NCI-H510A treated with DMSO at 0.1 percent for 48 hours (cell line): ENCODE results near the gene ZNF436.
"Not testable (repeated sequence)": the region's sequence is repeated elsewhere in the genome, so short reads cannot be mapped to it uniquely, and the experiment has no call there.

Experiments used
- DNase-seq: peaks from one replicate; lab custom pipeline; 2025; lab: John Stamatoyannopoulos, UW

Gene ZNF436

DNA sequence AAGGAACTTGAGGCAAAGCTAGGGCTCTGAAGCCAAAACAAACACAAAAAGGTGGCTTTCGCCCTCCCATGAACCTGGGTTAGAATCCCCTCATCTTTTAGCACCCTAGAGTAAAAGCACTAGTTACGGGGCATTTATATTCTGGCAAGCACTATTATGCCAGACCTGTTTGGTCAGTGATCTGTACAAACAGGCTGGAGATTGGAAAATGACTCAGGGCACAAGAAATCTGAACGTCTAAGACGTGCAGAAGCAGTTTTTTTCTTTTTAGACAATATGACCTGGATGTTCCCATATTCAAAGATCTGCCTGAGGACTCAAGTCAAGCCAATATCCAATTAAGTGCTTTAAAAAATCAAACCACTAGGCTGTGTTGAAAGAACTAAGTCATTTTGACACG is 3.0 kb downstream of the ZNF436 start:
- DNase-seq = no peak

DNA sequence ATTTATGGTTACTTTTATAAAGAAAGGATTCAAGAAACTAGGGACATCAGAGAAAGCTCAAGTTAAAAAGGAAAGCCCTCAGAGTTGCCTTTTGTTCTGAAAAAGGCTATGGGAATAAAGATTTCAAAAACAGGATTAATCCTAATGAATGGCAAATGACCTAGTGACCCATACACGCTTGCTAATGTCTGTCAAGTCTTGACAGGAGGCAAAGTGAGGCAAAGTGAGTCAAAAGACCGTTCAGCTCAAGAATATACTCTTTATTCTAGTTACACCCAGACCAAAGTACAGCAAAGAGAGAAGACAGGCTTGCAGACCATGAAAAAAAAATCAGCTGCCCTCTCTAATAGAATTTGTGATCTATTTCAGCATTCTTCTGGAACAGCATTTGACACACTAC is 3.5 kb downstream of the ZNF436 start:
- no peak for DNase-seq

DNA sequence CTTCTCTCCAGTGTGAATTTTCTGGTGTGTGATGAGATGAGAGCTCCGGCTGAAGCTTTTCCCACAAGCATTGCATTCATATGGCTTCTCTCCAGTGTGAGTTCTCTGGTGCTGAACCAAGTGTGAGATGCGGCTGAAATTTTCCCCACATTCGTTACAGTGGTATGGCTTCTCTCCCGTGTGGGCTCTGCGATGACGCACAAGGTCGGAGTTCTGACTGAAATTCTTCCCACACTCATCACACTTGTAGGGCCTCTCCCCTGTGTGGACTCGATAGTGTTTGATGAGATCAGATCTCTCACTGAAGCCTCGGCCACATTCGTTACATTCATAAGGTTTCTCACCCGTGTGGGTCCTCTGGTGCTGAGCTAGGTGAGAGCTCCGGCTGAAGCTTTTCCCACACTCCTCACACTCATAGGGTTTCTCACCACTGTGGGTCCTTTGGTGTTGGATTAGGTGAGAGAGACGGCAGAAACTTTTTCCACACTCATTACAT is 7.4 kb downstream of the ZNF436 start:
- no peak for DNase-seq

DNA sequence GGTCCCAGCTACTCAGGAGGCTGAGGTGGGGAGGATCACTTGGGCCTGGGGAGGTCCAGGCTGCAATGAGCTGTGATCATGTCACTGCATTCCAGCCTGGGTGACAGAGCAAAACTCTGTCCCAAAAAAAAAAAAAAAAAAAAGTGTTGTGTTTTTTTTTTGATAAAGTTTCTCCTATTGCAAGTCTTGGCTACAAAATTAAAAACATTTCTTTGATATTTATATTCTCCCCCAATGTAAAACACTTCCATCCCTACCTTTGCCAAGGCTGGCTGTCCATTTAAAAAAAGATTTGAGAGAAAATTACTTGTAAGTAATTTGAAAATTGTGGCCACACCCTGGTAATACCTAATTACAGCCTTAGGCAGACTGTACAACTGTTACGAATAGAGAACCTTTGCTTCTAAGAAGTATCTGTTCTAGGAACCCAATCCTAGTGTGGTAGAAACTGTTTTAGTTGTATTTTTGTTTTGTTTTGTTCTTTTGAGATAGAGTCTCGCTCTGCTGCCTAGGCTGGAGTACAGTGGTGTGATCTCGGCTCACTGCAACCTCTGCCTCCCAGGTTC is 11.2 kb downstream of the ZNF436 start:
- DNase-seq = no peak

DNA sequence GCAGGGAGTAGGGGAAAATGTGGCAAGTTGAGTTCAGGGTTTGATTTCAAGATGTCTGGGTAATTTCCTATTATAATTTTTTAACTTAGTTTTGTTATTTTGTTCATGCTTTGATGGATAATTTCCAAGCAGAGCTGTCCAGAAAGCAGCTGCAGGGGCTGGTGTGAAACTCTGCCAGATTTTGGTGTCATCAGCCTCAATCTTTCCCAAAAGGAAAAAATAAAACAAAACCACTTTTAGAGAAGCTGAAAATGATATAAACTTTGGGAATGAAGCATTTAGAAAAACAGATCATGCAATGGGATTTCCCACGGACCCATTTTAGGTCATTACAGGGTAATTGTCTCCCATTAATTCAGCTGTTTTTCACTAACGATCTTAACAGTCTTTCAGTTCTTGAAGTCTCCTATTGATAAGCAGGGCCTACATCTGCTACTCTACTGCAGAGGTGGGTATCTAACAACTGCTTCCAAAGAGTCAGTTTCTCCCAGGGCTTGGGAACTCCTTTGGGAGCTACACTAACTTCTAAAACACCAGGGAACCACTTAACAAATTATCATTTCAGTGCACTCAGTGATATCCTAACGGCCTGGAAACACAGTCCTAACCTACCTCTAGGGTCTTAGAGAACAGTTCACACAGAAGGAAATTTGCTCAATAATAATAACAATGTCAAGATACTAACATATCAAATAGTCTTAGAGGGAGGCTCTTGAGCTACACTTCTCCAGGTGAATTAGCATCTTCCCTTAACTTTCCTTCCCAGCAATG is 12.3 kb downstream of the ZNF436 start:
- no peak for DNase-seq

DNA sequence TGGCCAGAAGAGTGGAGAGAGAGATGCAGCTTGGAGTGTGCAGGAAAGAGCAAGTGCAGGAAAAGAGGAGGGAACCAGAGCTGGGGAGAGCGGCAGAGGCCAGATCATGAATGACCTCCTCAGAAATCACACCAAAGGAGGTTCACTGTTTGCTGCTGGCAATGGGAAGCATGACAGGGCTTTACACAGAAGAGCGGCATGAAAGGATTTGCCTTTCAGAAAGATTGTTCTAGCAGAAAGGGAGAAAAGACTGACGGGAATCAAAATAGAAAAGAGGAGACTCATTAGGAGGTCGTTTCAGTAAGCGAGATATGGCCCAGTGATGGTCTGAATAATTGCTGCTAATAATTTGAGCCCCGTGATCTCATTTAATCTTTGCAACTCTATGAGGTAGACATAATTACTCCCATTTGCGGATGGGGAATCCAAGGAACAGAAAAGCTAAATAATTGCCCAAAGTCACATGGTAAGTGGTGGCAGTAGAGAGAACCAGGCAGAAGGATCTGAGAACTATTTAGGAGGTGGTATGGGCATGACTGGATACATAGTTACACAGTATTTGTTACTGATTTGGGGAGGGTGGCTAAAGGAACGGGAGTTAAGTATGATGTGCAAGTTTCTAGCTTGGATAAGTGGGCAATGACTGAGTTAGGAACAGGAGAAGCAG is 13.0 kb downstream of the ZNF436 start:
- no peak for DNase-seq

DNA sequence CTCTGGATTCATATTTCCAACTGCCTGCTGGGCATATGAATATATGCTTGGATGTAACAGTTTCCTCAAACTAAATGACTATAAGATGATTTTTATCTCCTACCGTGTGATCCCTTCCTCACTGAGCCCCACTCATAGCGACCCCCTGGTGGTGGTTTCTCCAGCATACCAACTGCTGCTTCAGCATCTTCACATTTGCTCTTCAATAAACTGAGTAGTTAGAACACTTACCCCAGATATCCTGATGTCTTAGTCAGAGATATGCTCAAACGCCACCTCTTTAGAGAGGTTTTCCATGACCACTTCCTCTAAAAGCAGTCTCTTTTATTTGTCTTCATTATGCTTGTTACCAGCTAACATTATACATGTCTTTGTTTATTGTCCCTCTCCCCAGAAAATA is 15.4 kb downstream of the ZNF436 start:
- no peak for DNase-seq

DNA sequence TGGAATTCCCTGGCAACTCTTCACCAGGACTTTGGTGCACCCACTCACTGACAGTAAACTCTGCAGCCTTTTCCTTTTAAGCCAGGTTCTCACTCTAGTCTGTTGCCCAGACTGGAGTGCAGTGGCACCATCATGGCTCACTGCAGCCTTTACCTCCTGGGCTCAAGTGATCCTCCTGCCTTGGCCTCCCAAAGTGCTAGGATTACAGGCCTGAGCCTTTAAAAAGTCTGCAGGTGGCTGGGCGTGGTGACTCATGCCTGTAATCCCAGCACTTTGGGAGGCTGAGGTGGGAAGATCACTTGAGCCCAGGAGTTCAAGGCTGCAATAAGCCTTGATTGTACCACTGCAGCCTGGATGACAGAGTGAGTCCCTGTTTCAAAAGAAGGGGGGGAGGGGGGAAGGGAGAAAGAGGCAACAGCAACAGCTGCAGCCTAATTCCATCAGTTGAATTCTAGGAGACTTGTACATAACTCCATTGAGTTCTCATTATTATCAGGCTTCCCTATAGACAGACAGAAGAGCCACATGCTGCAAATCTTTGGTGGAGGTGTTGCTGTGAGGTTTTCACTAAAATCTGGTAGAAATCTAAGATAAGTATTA is 17.4 kb downstream of the ZNF436 start:
- no peak for DNase-seq

DNA sequence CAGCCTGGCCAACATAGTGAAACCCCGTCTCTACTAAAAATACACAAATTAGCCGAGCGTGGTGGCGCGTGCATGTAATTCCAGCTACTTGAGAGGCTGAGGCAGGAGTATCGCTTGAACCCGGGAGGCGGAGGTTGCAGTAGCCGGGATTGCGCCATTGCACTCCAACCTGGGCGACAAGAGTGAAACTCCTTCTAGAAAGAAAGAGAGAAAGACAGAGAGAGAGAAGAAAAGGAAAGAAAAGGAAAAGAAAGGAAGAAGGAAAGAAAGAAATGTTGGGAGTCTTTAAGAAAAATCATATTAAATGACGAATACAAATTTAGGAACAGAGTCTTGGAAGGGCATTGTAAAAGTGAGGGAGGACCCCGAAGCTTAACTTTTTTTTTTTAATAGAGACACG is 23.7 kb downstream of the ZNF436 start:
- DNase-seq = no peak

DNA sequence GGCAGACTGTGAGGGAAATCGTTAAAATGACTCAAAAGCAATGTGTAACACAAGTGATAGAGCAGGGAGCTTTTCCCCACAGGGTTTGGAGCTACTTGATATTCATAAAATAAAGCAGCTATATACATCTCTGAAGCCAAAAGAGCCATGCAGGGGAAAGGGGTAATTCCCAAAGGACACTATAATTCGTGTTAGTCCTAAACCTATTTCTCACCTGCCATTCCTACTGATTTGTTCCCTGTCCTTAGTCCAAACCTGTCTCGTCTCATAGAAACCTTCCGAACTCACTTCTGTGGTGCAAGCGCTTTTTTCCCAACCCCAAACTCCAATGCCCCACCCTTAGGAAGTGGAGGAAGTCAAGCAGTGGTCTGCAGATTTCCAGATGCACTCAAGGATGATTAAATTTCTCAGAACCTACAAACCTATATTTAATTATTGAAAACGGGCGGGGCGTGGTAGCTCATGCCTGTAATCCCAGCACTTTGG is 24.6 kb downstream of the ZNF436 start:
- peak; percentile 75 for DNase-seq

DNA sequence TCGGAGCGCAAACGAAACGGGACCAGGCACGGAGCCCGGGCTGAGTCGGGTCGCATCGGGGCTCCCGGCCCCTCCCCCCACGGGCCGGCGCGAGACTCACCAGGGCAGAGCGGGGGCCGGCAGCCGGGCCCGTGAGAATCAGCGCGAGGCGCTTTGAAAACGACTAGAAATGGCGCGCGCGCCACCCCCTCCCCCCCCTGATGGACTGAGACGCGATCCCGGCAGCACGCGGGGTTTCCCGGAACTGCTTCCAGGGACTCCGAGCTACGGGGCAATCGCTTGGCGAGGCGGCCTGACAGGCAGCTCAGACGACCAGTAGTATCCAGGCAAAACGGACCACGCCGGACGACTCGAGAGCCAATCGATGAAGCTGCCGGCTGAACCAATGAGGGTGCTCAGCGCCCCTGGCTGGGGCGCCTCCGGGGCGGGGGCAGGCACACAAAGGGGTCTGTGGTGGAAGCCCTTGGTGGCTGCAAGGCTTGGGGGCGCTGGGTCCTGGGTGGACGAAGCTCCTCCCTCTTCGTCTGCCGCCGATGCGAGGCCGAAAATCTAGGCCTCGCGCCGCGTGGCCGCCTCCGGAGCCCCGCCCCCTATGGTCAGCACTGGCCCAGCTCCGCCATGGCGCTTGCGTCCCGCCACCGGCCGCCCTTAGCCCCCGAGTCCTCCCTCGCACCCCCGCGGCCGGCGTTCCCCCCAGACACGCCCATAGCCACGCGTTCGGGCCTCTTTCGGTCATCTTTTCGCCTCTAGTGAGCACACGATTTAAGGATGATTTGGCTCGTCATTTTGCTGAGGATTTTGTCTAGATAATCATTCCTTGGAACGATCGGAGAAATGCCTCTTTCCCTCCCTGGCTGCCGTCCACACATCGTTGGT is 25.3 kb downstream of the ZNF436 start, which contains the start of gene HNRNPR:
TSS of gene HNRNPR (minus strand) at position 174 of the 876 bp plus-strand sequence. CDS start 3,276 bp downstream, outside the sequence.
- DNase-seq = peak; percentile 97

DNA sequence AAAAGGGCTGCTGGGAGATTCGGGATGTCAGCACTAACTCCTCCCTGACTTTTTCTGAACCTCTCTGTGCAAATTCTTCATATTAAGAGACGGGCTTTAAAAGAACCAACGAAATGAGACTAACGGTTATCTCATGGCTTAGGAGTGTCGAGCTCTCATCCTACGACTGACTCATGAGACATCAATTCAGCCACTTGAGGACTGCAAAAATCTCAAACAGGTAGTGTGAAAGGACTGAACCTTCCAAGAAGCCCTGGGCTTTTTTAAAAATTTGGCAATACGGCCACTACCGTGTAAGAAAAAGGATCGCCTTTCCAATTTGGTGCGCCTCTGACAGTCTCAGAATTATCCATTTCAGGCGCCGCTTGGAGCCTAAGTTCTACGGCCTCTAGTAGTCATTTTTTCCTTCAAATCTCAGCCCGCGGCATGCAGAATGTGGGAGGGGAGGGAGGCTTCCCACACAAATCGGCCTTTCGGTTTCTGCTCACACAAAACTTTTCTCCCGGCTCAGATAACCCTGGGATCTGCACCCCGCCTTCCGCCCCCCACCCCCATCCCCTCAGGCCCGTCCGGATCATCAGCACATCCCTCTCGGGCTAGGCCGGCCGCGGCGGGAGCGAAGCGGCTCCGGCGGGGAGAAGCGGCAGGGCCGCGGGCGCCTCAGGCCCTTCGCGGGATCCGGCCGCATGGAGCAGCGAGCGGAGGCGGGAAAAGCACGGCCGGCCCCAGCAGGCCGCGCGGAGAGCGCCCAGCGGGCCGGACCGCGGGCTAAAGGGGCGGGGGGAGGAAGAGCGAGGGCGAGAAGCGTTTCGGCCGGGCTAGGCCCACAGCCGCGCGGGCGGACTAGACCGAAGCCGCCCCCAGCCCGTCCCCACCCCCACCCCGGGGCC is 26.2 kb downstream of the ZNF436 start:
- peak; percentile 23 for DNase-seq

DNA sequence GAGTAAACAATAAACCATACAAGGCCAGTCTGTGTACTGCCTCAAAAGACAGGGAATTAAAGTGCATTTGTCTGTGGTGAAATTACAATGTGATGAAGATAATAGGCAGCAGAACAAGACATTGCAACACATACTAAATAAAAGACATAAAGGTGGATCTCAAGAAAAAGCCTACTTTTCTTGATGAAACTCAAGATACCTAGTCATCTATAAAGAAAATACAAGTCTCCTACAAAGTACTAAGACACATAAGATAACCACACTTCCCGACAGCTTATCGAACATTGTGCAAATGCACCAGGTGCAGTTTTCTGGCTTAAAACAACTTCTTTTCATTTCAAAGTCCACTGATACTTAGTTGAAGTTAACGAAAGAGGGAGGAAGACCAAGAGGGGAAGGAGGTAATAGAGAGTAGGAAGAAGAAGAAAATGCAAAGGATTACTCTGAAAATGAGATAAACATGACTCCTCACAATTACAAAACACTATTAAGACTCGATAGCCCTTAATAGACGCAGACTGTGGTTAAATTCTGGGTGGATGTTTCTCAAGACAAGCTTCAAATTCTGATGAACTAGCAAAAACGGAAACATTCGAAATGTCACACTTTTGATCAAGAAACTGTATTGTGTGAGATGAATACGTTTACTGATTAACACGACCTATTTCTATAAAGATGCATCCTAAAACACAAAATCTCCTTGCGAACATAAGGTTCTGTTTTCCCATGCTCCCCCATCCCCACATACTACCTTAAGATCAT is 27.5 kb downstream of the ZNF436 start:
- no peak for DNase-seq

DNA sequence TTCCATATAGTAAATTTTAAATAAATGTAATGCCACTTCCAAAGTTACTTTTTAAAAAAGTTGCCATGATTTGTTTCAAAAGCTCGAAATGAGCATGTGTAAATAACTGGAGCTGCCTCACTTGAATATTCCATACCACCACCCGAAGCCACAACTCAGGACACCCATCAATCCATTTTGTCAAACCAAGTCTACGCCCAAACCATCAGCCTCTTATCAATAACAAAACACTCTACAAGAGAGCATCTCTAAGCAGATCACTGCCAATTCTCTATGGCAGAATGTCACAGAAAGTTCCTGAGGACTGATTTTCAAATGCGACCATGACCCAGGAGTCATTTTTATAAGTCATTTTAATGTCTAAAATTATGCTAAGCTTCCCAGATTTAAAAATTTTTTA is 30.0 kb downstream of the ZNF436 start:
- DNase-seq = no peak

DNA sequence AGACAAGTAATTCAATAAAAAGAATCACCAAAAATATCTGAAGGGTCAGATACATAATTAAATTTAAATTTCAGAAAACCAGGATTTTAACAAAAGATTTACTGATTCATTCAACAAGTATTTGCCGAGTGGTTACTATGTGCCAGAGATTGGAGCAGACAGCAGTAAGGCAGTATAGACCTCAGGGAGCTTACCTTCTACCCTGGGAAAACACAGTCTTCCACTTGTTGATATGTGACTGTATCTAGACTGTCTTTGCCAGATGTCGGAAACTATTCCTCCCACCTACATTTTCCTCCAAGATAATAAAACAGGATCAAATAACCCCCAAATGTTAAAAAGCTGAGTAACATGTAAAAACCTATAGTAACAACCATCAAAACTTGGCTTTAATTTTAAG is 31.8 kb downstream of the ZNF436 start:
- DNase-seq = no peak

DNA sequence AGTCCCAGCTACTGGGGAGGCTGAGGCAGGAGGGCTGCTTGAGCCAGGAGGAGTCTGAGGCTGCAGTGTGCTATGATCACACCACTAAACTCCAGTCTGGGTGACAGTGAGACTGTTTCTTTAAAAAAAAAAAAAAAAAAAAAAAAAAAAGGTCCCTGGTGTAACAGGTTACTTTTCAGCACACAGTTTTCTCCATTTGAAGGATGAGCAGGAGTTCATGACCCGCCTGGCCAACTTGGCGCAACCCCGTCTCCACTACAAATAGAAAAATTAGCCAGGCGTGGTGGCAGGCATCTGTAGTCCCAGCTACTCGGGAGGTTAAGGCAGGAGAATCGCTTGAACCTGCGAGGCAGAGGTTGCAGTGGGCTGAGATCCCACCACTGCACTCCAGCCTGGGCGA is 37.9 kb downstream of the ZNF436 start:
- DNase-seq = no peak

DNA sequence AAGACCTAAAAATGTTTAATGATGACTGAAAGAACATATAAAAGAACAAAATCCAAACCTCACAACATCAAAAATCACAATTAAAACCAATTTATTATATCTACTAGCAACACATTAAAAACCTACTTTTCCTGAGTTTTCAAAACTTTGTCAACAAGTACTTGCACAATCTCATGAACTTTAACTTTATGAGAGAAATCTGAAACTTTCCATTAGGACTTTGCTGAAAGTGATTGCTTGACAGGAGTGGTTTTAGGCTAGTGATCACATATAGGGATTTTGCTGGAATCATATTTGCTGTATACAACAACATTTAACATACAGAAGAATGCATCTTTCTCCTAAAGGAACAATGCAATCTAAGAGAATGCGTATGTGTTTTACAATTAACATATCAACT is 38.8 kb downstream of the ZNF436 start:
- DNase-seq = no peak

DNA sequence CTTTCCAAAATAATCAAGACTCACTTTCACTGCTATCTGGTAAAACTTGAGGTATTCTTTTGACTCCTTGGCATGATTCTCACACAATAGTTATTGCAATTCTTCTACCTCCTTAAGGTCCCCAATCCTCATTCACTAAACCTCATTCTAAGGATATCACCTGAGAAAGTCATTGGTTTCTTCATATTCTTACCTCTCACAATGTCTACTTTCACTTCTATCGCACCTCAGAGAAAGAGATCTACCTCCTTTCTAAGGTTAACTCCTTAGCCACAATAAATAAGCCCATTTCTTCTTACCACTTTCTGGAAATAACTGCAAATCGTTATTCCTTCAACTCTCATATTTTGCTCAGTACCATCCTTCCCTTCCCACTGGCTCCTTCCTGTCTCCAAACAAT is 44.2 kb downstream of the ZNF436 start:
- no peak for DNase-seq

DNA sequence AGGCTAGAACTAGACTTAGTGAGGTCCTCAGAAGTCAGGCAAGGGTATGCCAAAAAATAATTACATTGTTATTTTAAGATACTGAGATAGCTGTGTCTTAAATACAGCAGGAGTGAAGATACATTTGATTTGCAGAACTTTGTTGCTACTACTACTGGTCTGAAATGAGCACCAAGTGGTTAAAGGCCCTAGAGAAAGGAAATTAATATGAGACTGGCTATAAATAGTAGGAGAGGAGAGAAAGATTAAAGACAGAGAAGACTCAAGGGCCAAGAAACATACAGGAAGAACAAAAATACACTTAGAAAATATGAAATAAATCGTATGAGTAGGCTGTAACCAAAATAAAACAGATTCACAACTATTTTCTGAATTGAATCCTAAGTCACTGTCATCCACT is 46.9 kb downstream of the ZNF436 start:
- no peak for DNase-seq

DNA sequence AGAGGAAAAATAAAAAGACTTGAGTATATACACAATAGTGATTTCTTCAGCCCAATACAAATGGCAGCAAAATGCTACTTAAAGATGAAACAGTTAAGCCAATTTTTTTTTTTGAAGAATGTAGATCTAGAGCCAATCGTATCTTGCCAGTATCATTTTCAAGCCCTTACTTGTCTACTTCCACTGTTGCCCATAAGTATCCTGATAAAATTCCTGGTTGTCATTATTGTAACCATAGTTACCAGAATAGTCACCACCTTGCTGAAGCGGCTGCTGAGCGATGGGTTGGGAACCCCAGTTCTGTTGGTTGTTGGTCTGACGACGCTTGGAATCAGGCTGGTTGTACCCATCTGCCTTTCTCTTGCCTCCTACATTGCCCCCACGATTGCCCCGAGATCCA is 59.4 kb downstream of the ZNF436 start:
- DNase-seq = not testable (repeated sequence)
